ENCODE results near the gene COLEC12. TPM values are rescaled to one million over a fixed set of nuclear protein-coding genes. Genes with fewer than 3 reads are reported as not detected.

The COLEC12 gene
- polyA plus RNA-seq, 1 donor (not counting 4 experiments of a cell fraction or from before 2014, with no cell fraction given): not detected

DNA sequence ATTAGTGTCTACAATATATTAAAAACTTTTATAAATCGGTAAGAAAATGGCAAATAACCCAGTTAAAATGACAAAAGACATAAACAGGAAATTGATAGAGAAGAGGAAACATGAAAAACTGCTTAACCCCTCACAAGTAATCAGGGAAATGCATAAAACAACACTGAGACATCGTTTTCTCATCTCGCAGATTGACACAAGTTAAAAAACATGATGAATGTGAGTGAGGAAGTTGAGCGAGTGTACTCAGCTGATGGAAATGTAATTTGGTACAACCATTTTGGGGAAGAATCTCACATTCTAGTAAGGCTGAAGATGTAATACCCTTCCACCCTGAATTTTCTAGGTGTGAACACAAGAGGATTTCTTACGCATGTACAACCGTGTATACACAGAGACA, 214.7 kb downstream of the COLEC12 start:
- Histone ChIP-seq H3K4me3 (ENCODE audit: control insufficient read depth in 2 of 3, extremely low read depth in 1 of 3, insufficient read depth in 2 of 3, low read depth in 1 of 3, low read length in 3 of 3) (no peak overlapping the region), H4K20me1 (ENCODE audit: control insufficient read depth, extremely low read depth, insufficient read depth, low read length) (no peaks in the 10 kb centered on the region), H3K4me2 (ENCODE audit: control insufficient read depth, extremely low read depth, insufficient read depth, low read depth, low read length) (no peak overlapping the region), H3K27me3 (ENCODE audit: control insufficient read depth, extremely low read depth, insufficient read depth, low read length) (no peaks in the 10 kb centered on the region), H3K27ac (ENCODE audit: control insufficient read depth, insufficient read depth, low read length) (no peak overlapping the region), H2AFZ (ENCODE audit: control insufficient read depth, low read length) (no peak overlapping the region), H3K36me3 (ENCODE audit: control insufficient read depth in 2 of 2, extremely low read depth in 1 of 2, insufficient read depth in 2 of 2, low read length in 2 of 2) (no peaks in the 10 kb centered on the region), H3K4me1 (ENCODE audit: control insufficient read depth, extremely low read depth, insufficient read depth, low read length) (no peaks in the 10 kb centered on the region), H3K9me1 (ENCODE audit: control insufficient read depth, extremely low read depth, insufficient read depth, low read length) (no peaks in the 10 kb centered on the region), H3K9ac (ENCODE audit: control insufficient read depth, extremely low read depth, insufficient read depth, low read length) (no peak overlapping the region), H3K9me3 (ENCODE audit: control insufficient read depth, low read depth, low read length) (no peaks in the 10 kb centered on the region), H3K79me2 (ENCODE audit: control insufficient read depth, insufficient read depth, low read length) (no peaks in the 10 kb centered on the region)
- FAIRE-seq (no peak), DNase-seq (ENCODE audit: low read depth, low spot score) (no peak)
- dilution Hi-C loops (cut with MboI; ENCODE audit: extremely low pct_ligation_motif_present, low sequenced_read_pairs): no loop called here
- TF ChIP-seq EZH2 (IDR thresholded peaks at IDR 0.05; ENCODE audit: low read length) (no peak), CTCF (optimal IDR thresholded peaks at IDR 0.05 in 1 of 3, IDR thresholded peaks at IDR 0.05 in 1 of 3, conservative IDR thresholded peaks at IDR 0.05 in 1 of 3; ENCODE audit: extremely low read depth in 1 of 3, insufficient read depth in 2 of 3, low read length in 3 of 3) (no peak)

DNA sequence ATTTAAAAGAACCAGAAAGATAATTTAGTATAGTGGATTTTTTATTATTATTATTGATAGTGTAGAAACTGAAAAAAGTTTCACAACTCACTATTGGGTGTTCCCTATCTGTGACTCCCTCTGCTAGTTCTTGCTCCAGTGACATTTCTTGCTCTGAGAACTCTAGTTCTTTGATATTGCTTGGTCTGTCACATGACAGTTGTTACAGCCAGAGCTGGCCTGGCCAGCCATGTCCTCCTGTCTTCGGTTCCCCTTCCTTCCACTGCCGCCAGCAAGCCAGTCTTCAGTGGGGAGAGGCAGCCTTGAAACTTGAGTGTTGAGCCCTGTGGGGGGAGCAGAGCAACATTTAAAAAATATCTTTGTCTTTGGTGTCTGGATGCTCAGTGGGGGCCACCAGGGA, 225.0 kb downstream of the COLEC12 start:
- no peaks in the 10 kb centered on the region for H4K20me1 ChIP-seq (ENCODE audit: control insufficient read depth, extremely low read depth, insufficient read depth, low read length)
- H3K27ac ChIP-seq (ENCODE audit: control insufficient read depth, insufficient read depth, low read length): no peak overlapping the region
- no peaks in the 10 kb centered on the region for H3K79me2 ChIP-seq (ENCODE audit: control insufficient read depth, insufficient read depth, low read length)
- H2AFZ ChIP-seq (ENCODE audit: control insufficient read depth, low read length): no peak overlapping the region
- no peak overlapping the region for H3K4me2 ChIP-seq (ENCODE audit: control insufficient read depth, extremely low read depth, insufficient read depth, low read depth, low read length)
- peaks cover 10% of the 10 kb centered on the region for H3K4me1 ChIP-seq (ENCODE audit: control insufficient read depth, extremely low read depth, insufficient read depth, low read length)
- TF ChIP-seq CTCF (optimal IDR thresholded peaks at IDR 0.05 in 1 of 3, IDR thresholded peaks at IDR 0.05 in 1 of 3, conservative IDR thresholded peaks at IDR 0.05 in 1 of 3; ENCODE audit: extremely low read depth in 1 of 3, insufficient read depth in 2 of 3, low read length in 3 of 3) (no peak), EZH2 (IDR thresholded peaks at IDR 0.05; ENCODE audit: low read length) (no peak)
- H3K4me3 ChIP-seq (ENCODE audit: control insufficient read depth in 2 of 3, extremely low read depth in 1 of 3, insufficient read depth in 2 of 3, low read depth in 1 of 3, low read length in 3 of 3): no peak overlapping the region
- no peaks in the 10 kb centered on the region for H3K27me3 ChIP-seq (ENCODE audit: control insufficient read depth, extremely low read depth, insufficient read depth, low read length)
- FAIRE-seq (no peak), DNase-seq (ENCODE audit: low read depth, low spot score) (no peak)
- H3K9me3 ChIP-seq (ENCODE audit: control insufficient read depth, low read depth, low read length): no peaks in the 10 kb centered on the region
- H3K9ac ChIP-seq (ENCODE audit: control insufficient read depth, extremely low read depth, insufficient read depth, low read length): no peak overlapping the region
- H3K36me3 ChIP-seq (ENCODE audit: control insufficient read depth in 2 of 2, extremely low read depth in 1 of 2, insufficient read depth in 2 of 2, low read length in 2 of 2): no peaks in the 10 kb centered on the region
- dilution Hi-C loops (cut with MboI; ENCODE audit: extremely low pct_ligation_motif_present, low sequenced_read_pairs): no loop called here
- H3K9me1 ChIP-seq (ENCODE audit: control insufficient read depth, extremely low read depth, insufficient read depth, low read length): no peaks in the 10 kb centered on the region

Measured in keratinocyte (primary cell).